Type B pancreatic cell (in vitro differentiated cells): ENCODE results near the gene MCM9. TPM values are rescaled to one million over a fixed set of nuclear protein-coding genes. Genes with fewer than 3 reads are reported as not detected.
A peak's percentile ranks its signal among the peaks of the same experiment; 100 is the strongest.

ENCODE experiments used
- DNase-seq: peaks from one replicate; pipeline ENCODE4 v3.0.0; 2021; ENCODE audit warnings: mixed read lengths; ENCODE audit not compliant: unreplicated experiment; ENCODE audit errors: extremely low spot score
- H3K27ac Mint-ChIP-seq: 2 replicates; pipeline ENCODE4 v1.8.0; 2021; ENCODE audit warnings: mild to moderate bottlenecking, mixed read lengths
- H3K27me3 Mint-ChIP-seq: 2 replicates; pipeline ENCODE4 v1.8.0; 2021; ENCODE audit warnings: mixed read lengths
- H3K36me3 Mint-ChIP-seq: 2 replicates; pipeline ENCODE4 v1.8.0; 2021; ENCODE audit warnings: mixed read lengths
- H3K4me1 Mint-ChIP-seq: one replicate; pipeline ENCODE4 v1.8.0; 2021; ENCODE audit warnings: mixed read lengths; ENCODE audit not compliant: unreplicated experiment
- H3K4me3 Mint-ChIP-seq: 2 replicates; pipeline ENCODE4 v1.8.0; 2021; ENCODE audit warnings: mild to moderate bottlenecking, mixed read lengths
- H3K9me3 Mint-ChIP-seq: 2 replicates; pipeline ENCODE4 v1.8.0; 2021; ENCODE audit warnings: mixed read lengths
- CTCF ChIP-seq: fragments of 200-600 bp; sonication (generic); conservative IDR thresholded peaks from 2 replicates; pipeline ENCODE4 v1.5.0; 2021; ENCODE audit warnings: antibody characterized with exemption, mild to moderate bottlenecking
- total RNA-seq: library from RNA; stranded (reverse); gene quantifications from 2 replicates; pipeline ENCODE4 v1.2.1, GENCODE V29; 2021; ENCODE audit warnings: low replicate concordance

MCM9 gene
- total RNA-seq, 1 donor from 2014 or later: 19.6 TPM

GRCh38 chr6:118893807-118894424, 41.0 kb downstream of the MCM9 start, which contains the start of gene ASF1A:
Gene ASF1A, plus strand, starts transcription at chr6:118894152. Its CDS starts 262 bp downstream, at chr6:118894414.
- peak; percentile 62 for TF ChIP-seq CTCF
- Mint-ChIP-seq H3K27ac (peak within 1 kb of the TSS; percentile 99), H3K4me3 (peak within 1 kb of the TSS; percentile 95), H3K27me3 (peaks cover 4% of the 10 kb centered on the region), H3K9me3 (no peaks in the 10 kb centered on the region), H3K4me1 (peaks cover 38% of the 10 kb centered on the region), H3K36me3 (peaks cover 14% of the 10 kb centered on the region)
- peak; percentile 96 for DNase-seq

GRCh38 chr6:118893064-118893806, 41.7 kb downstream of the MCM9 start:
- TF ChIP-seq CTCF: no peak
- H3K36me3 Mint-ChIP-seq: peaks cover 11% of the 10 kb centered on the region
- peaks cover 4% of the 10 kb centered on the region for H3K27me3 Mint-ChIP-seq

GRCh38 chr6:118892355-118892991, 42.5 kb downstream of the MCM9 start:
- H3K9me3 Mint-ChIP-seq: no peaks in the 10 kb centered on the region
- no peak for TF ChIP-seq CTCF
- peak overlapping the region; percentile 99 for H3K27ac Mint-ChIP-seq
- DNase-seq: no peak
- H3K36me3 Mint-ChIP-seq: peaks cover 5% of the 10 kb centered on the region
- H3K27me3 Mint-ChIP-seq: peaks cover 4% of the 10 kb centered on the region
- peaks cover 38% of the 10 kb centered on the region for H3K4me1 Mint-ChIP-seq
- H3K4me3 Mint-ChIP-seq: peak overlapping the region; percentile 95

More at GRCh38 chr6:118893064-118893806, 41.7 kb downstream of the MCM9 start:
- peaks cover 38% of the 10 kb centered on the region for H3K4me1 Mint-ChIP-seq
- no peak for DNase-seq
- H3K9me3 Mint-ChIP-seq: no peaks in the 10 kb centered on the region
- H3K4me3 Mint-ChIP-seq: peak overlapping the region; percentile 95
- H3K27ac Mint-ChIP-seq: peak overlapping the region; percentile 99

GRCh38 chr6:118890997-118891790, 43.8 kb downstream of the MCM9 start:
- H3K36me3 Mint-ChIP-seq: peaks cover 4% of the 10 kb centered on the region
- H3K9me3 Mint-ChIP-seq: no peaks in the 10 kb centered on the region
- peaks cover 4% of the 10 kb centered on the region for H3K27me3 Mint-ChIP-seq
- peaks cover 37% of the 10 kb centered on the region for H3K4me1 Mint-ChIP-seq
- H3K4me3 Mint-ChIP-seq: no peak overlapping the region
- TF ChIP-seq CTCF: no peak
- no peak for DNase-seq
- H3K27ac Mint-ChIP-seq: no peak overlapping the region

GRCh38 chr6:118889163-118889562, 45.8 kb downstream of the MCM9 start:
- peaks cover 3% of the 10 kb centered on the region for H3K27me3 Mint-ChIP-seq
- no peaks in the 10 kb centered on the region for H3K9me3 Mint-ChIP-seq
- H3K27ac Mint-ChIP-seq: no peak overlapping the region
- no peak overlapping the region for H3K4me3 Mint-ChIP-seq
- DNase-seq: no peak
- H3K4me1 Mint-ChIP-seq: peaks cover 33% of the 10 kb centered on the region
- no peak for TF ChIP-seq CTCF
- peaks cover 3% of the 10 kb centered on the region for H3K36me3 Mint-ChIP-seq
